ENCODE data around the gene KRTAP5-3. TPM values are rescaled to one million over a fixed set of nuclear protein-coding genes. Genes with fewer than 3 reads are reported as not detected.

Gene KRTAP5-3
- total RNA-seq = not detected
- long read RNA-seq = 0 reads

GRCh38 chr11:1608363-1608762 is at the start of gene KRTAP5-3:
Gene KRTAP5-3, minus strand, starts transcription at chr11:1608463. Its CDS starts 78 bp downstream, at chr11:1608385.
- TF ChIP-seq CTCF (IDR thresholded peaks at IDR 0.05) = no peak
- Histone ChIP-seq H3K9me3 (no peaks in the 10 kb centered on the region), H3K4me3 (no peak within 1 kb of the TSS), H3K27ac (no peak within 1 kb of the TSS), H3K27me3 (ENCODE audit: low read depth) (peaks cover 15% of the 10 kb centered on the region), H3K36me3 (no peaks in the 10 kb centered on the region), H3K4me1 (no peaks in the 10 kb centered on the region)
- no peak for DNase-seq
- no peak for ATAC-seq
- intact Hi-C loops (cut with DNase I) = no loop called here

GRCh38 chr11:1656670-1657069 is 48.4 kb upstream of the KRTAP5-3 start:
- DNase-seq = peak; percentile 8
- no peak for ATAC-seq

GRCh38 chr11:1656061-1656441 is 47.8 kb upstream of the KRTAP5-3 start:
- DNase-seq (no peak), ATAC-seq (no peak)
- TF ChIP-seq CTCF (IDR thresholded peaks at IDR 0.05) = no peak
- Histone ChIP-seq H3K36me3 (no peaks in the 10 kb centered on the region), H3K9me3 (no peaks in the 10 kb centered on the region), H3K27me3 (ENCODE audit: low read depth) (peaks cover 25% of the 10 kb centered on the region), H3K4me1 (peaks cover 7% of the 10 kb centered on the region), H3K4me3 (no peak overlapping the region), H3K27ac (no peak overlapping the region)
- intact Hi-C loops (cut with DNase I) = no loop called here

More at GRCh38 chr11:1656670-1657069, 48.4 kb upstream of the KRTAP5-3 start:
- Histone ChIP-seq H3K4me1 (peaks cover 7% of the 10 kb centered on the region), H3K27me3 (ENCODE audit: low read depth) (peaks cover 25% of the 10 kb centered on the region), H3K9me3 (no peaks in the 10 kb centered on the region), H3K4me3 (no peak overlapping the region), H3K27ac (no peak overlapping the region), H3K36me3 (no peaks in the 10 kb centered on the region)
- intact Hi-C loops (cut with DNase I) = no loop called here
- no peak for TF ChIP-seq CTCF (IDR thresholded peaks at IDR 0.05)

- no peak for TF ChIP-seq CTCF (IDR thresholded peaks at IDR 0.05)
- Histone ChIP-seq H3K27ac (no peak overlapping the region), H3K36me3 (no peaks in the 10 kb centered on the region), H3K4me1 (peaks cover 7% of the 10 kb centered on the region), H3K4me3 (no peak overlapping the region), H3K27me3 (ENCODE audit: low read depth) (peaks cover 25% of the 10 kb centered on the region), H3K9me3 (no peaks in the 10 kb centered on the region)
- ATAC-seq (no peak), DNase-seq (no peak)
- intact Hi-C loops (cut with DNase I) = no loop called here
Observed at GRCh38 chr11:1655168-1656060, 47.2 kb upstream of the KRTAP5-3 start.

- intact Hi-C loops (cut with DNase I) = no loop called here
- peaks cover 25% of the 10 kb centered on the region for H3K27me3 ChIP-seq (ENCODE audit: low read depth)
- TF ChIP-seq CTCF (IDR thresholded peaks at IDR 0.05) = no peak
- DNase-seq (no peak), ATAC-seq (no peak)
- no peaks in the 10 kb centered on the region for H3K36me3 ChIP-seq
- H3K9me3 ChIP-seq = no peaks in the 10 kb centered on the region
- H3K4me3 ChIP-seq = no peak overlapping the region
- H3K27ac ChIP-seq = no peak overlapping the region
- H3K4me1 ChIP-seq = peaks cover 7% of the 10 kb centered on the region
Observed at GRCh38 chr11:1654388-1655167, 46.3 kb upstream of the KRTAP5-3 start.

Measured in lower lobe of right lung (tissue), 2 donors.